Right lobe of liver (tissue), 6 donors: ENCODE measurements around the gene GNB3. TPM values are rescaled to one million over a fixed set of nuclear protein-coding genes. Genes with fewer than 3 reads are reported as not detected.

Experiments used
- ATAC-seq, 4 donors: fragments of 200-7000 bp; cut with Tn5 transposase; one replicate each; pipeline ENCODE4 v1.9.1; 2020; ENCODE audit warnings: mild to moderate bottlenecking in 4 of 4, moderate library complexity in 4 of 4
- DNase-seq, 3 donors: peaks; one replicate each; pipeline ENCODE4 v3.0.0-alpha.2; 2020
- H3K27ac ChIP-seq, 3 donors: fragments of 200-600 bp; one replicate each; pipeline ENCODE4 v1.8.0; 2022
- H3K27me3 ChIP-seq, 2 donors: fragments of 200-600 bp; one replicate each; pipeline ENCODE4 v1.8.0; 2022
- H3K36me3 ChIP-seq, 4 donors: fragments of 200-600 bp; sonication (generic) in 1 of 4; one replicate each; pipeline versions ENCODE4 v1.5.1 to v1.8.0; 2017 to 2022; ENCODE audit warnings: control low read depth in 1 of 4
- H3K4me1 ChIP-seq, 4 donors: fragments of 200-600 bp; sonication (generic) in 1 of 4; one replicate each; pipeline versions ENCODE4 v1.5.1 to v1.8.0; 2017 to 2022; ENCODE audit warnings: control low read depth in 1 of 4
- H3K4me3 ChIP-seq, 3 donors: fragments of 200-600 bp; one replicate each; pipeline ENCODE4 v1.8.0; 2022
- H3K9me3 ChIP-seq, 4 donors: fragments of 200-600 bp; sonication (generic) in 1 of 4; one replicate each; pipeline versions ENCODE4 v1.5.1 to v1.8.0; 2017 to 2022; ENCODE audit warnings: control low read depth in 1 of 4
- POLR2A ChIP-seq: fragments of 450-650 bp; IDR thresholded peaks from one replicate; pipeline ENCODE4 v1.6.1; 2017; ENCODE audit warnings: antibody characterized with exemption, mild to moderate bottlenecking
- whole genome bisulfite sequencing: methylation state at CpG from one replicate; pipeline ENCODE4 v1.1.6; 2018; ENCODE audit warnings: low coverage, low lambda C conversion rate; ENCODE audit not compliant: insufficient coverage; ENCODE audit errors: missing lambda C conversion rate; 5-methylcytosine and 5-hydroxymethylcytosine counted together
- intact Hi-C, 2 donors: fragments of 100-400 bp; cut with DNase I; formaldehyde crosslinking; loops; one replicate each; pipeline versions ENCODE4 v1.11.2 to v1.14.1; 2022
- total RNA-seq, 6 experiments: library from RNA; depleted of rRNA in 2 of 6; stranded (reverse); fragments of >200 nt in 2 of 6; fragmentation: NEBNext Ultra II Directional in 3 of 6; extraction: Animal tissue kit (Norgen Biotek cat#: 25700) in 3 of 6; gene quantifications; one replicate each; pipeline versions ENCODE4 v1.1.0 to v1.2.4, GENCODE V29; 2016 to 2023
- TF ChIP-seq, protein P1 (sequence below), 4 donors: fragments of 200-600 bp in 3 of 4; fragments of 450-650 bp in 1 of 4; IDR thresholded peaks; one replicate each; pipeline versions ENCODE4 v1.5.1 to v1.8.0; 2016 to 2022; ENCODE audit warnings: antibody characterized with exemption in 4 of 4, mild to moderate bottlenecking in 2 of 4
- donor health status: DM: no; HTN: yes; CAD: no.
- donor health status: DM: no; HTN: no; CAD: no.
- donor health status: DM: no; HTN: no; CAD: no.
- donor health status: DM: no; HTN: yes; CAD: no.
- donor health status: DM: no; HTN: yes; CAD: no.

GNB3 gene
- total RNA-seq, 6 experiments from 2014 or later, result 0.17 to 0.51 (median 0.43) TPM; not detected in 2

DNA sequence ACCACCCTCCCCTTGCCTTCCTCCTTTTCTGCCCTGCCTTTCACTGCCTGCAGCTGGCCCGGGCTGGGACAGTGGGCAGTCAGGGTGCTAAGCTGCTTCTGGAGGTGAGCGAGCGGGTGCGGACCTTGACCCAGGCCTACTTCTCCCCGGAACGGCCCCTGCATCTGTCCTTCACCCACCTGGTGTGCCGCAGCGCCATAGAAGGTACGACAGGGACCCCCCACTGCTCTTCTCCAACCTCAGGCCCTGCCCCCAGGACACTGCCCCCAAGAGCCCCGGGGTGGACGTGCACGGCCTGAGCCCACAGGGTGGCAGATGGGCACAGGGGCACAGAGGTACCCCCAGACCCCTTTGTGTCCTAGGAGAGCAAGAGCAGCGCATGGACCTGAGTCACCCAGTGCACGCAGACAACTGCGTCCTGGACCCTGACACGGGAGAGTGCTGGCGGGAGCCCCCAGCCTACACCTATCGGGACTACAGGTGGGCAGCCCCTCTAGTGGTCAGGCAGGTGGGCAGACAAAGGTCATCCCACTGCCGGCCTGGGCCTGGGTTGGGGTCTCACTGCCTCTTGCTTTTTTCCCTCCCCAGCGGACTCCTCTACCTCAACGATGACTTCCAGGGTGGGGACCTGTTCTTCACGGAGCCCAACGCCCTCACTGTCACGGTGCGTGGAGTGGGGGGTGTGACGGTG is 3.2 kb upstream of the GNB3 start:
- DNase-seq (no peak), ATAC-seq (no peak)
- H3K9me3 ChIP-seq, result no peaks in the 10 kb centered on the region
- H3K36me3 ChIP-seq, result no peaks in the 10 kb centered on the region
- no peaks in the 10 kb centered on the region for H3K4me1 ChIP-seq
- no peak overlapping the region for H3K27ac ChIP-seq
- WGBS, result 67% methylated on average over 1 of the region's 26 CpGs
- H3K27me3 ChIP-seq, result no peaks in the 10 kb centered on the region
- no peak overlapping the region for H3K4me3 ChIP-seq
- TF ChIP-seq, protein P1, sequence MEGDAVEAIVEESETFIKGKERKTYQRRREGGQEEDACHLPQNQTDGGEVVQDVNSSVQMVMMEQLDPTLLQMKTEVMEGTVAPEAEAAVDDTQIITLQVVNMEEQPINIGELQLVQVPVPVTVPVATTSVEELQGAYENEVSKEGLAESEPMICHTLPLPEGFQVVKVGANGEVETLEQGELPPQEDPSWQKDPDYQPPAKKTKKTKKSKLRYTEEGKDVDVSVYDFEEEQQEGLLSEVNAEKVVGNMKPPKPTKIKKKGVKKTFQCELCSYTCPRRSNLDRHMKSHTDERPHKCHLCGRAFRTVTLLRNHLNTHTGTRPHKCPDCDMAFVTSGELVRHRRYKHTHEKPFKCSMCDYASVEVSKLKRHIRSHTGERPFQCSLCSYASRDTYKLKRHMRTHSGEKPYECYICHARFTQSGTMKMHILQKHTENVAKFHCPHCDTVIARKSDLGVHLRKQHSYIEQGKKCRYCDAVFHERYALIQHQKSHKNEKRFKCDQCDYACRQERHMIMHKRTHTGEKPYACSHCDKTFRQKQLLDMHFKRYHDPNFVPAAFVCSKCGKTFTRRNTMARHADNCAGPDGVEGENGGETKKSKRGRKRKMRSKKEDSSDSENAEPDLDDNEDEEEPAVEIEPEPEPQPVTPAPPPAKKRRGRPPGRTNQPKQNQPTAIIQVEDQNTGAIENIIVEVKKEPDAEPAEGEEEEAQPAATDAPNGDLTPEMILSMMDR (IDR thresholded peaks at IDR 0.05), result no peak
- no peak for TF ChIP-seq POLR2A
- intact Hi-C loops, result loop anchor here in 1 of 2 donors (5.0 to 10.0 kb wide), 2 partner anchors 105 to 213 kb away; no protein-coding TSS in a partner anchor

DNA sequence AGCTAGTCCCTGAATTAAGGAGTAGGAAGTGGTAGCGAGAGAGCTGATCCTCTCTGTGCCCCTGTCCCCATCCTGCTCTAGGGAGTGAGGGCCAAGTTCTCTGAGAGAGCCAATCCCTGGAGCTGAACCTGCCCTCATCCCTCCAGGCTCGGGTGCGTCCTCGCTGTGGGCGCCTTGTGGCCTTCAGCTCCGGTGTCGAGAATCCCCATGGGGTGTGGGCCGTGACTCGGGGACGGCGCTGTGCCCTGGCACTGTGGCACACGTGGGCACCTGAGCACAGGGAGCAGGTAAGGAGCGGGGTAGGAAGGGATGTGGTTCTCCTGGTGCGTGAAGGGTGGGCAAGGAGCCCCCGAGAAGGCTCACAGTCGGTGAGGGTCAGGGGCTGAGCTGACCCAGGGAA is 1.9 kb upstream of the GNB3 start:
- no peaks in the 10 kb centered on the region for H3K9me3 ChIP-seq
- no peaks in the 10 kb centered on the region for H3K27me3 ChIP-seq
- WGBS, result 85% methylated on average over 11 of the region's 16 CpGs
- H3K27ac ChIP-seq, result no peak overlapping the region
- DNase-seq (no peak), ATAC-seq (no peak)
- no peaks in the 10 kb centered on the region for H3K4me1 ChIP-seq
- TF ChIP-seq, protein P1 (IDR thresholded peaks at IDR 0.05), result no peak
- TF ChIP-seq POLR2A, result no peak
- intact Hi-C loops, result loop anchor here in 1 of 2 donors (5.0 to 10.0 kb wide), 2 partner anchors 107 to 214 kb away; no protein-coding TSS in a partner anchor
- H3K4me3 ChIP-seq, result no peak overlapping the region
- H3K36me3 ChIP-seq, result no peaks in the 10 kb centered on the region

DNA sequence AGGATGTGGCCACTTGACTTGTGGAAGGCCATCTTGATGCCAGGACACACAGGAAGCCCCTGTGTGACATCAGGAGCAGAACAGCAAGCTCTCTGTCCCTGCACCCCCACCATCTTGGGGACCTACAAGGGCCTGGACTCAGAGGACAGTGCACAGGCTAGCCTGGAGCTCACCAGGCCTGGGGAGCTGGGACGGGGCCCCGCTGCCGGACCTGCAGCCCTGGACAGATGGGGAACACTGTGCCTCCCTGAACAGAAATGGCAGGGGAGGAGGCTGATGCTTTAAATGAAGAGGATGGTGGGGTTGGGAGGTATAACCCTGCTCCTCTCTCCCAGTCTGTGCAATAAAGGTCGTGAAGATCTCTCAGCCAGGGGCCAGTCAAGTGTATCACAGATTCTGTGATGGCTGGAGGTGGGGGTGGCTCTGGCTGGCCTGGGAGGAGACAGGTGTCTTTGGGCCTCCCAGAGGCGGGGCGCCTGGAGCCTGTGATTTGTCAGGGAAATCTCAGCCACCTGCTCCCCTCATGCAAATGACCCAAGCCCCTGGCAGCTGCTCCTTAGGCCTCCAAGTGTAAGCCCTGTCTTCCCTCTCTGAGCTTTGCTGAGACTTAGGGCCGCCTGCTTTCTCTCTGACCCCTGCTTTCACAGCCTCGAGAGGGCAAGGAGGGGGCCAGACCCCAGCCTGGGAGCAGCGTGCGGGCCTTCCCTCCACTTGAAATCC is 1.1 kb upstream of the GNB3 start:
- no peaks in the 10 kb centered on the region for H3K4me1 ChIP-seq
- ATAC-seq (no peak), DNase-seq (no peak)
- no peak overlapping the region for H3K27ac ChIP-seq
- intact Hi-C loops, result loop anchor here in 1 of 2 donors (5.0 to 10.0 kb wide), 2 partner anchors 107 to 215 kb away; no protein-coding TSS in a partner anchor
- H3K9me3 ChIP-seq, result no peaks in the 10 kb centered on the region
- H3K36me3 ChIP-seq, result no peaks in the 10 kb centered on the region
- H3K27me3 ChIP-seq, result no peaks in the 10 kb centered on the region
- no peak for TF ChIP-seq POLR2A
- TF ChIP-seq, protein P1 (IDR thresholded peaks at IDR 0.05), result no peak
- WGBS, result no CpG with 5 or more reads among the region's 10 CpGs
- H3K4me3 ChIP-seq, result no peak overlapping the region

DNA sequence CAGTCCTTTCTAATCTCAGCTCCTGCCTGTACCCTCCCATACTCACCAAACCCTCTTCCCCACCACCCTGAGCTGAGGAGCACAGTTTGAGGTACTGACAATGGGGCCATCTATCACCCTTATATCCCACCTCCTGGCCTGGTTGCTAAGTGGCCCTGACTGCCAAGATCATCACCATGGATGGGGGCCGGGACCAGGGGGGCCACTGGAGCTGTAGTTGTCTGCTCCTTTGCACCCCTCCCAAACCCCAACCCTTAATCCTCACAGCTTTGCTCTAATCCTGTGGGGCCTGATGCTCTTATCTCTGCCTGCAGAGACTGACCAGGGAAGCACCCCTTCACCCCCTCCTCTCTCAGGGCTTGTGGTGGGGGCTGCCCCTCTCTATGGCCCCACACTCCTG is 395 bp upstream of the GNB3 start:
- intact Hi-C loops, result no loop called here
- no peak for ATAC-seq
- Histone ChIP-seq H3K4me3 (no peak overlapping the region), H3K9me3 (no peaks in the 10 kb centered on the region), H3K27me3 (no peaks in the 10 kb centered on the region), H3K4me1 (no peaks in the 10 kb centered on the region), H3K27ac (no peak overlapping the region), H3K36me3 (no peaks in the 10 kb centered on the region)
- no peak for DNase-seq
- no peak for TF ChIP-seq POLR2A
- TF ChIP-seq, protein P1 (IDR thresholded peaks at IDR 0.05), result no peak
- 50% methylated on average over 1 of the region's 1 CpG for WGBS
